ENCODE measurements around the gene CCNL2.

DNA sequence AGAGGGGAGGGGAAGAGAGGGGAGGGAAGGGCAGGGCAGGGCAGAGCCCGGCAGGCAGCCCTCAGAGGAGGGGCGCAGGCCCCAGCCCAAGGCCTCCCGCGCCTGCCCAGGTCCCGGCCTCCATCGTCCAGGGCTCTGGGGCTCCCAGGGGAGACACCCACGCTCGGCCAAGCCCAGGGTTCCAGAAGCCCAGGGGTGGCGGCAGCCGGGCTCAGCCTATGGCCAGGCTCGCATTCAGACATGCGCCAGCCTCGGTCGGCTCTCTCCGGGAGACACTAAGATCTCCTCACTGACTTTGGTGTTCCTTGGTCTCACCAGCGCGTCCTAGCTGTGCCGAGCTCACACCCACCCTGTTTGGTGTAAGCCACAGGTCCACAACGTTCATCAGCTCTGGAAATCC is 29.0 kb upstream of the CCNL2 start:
- TF ChIP-seq, protein P1, sequence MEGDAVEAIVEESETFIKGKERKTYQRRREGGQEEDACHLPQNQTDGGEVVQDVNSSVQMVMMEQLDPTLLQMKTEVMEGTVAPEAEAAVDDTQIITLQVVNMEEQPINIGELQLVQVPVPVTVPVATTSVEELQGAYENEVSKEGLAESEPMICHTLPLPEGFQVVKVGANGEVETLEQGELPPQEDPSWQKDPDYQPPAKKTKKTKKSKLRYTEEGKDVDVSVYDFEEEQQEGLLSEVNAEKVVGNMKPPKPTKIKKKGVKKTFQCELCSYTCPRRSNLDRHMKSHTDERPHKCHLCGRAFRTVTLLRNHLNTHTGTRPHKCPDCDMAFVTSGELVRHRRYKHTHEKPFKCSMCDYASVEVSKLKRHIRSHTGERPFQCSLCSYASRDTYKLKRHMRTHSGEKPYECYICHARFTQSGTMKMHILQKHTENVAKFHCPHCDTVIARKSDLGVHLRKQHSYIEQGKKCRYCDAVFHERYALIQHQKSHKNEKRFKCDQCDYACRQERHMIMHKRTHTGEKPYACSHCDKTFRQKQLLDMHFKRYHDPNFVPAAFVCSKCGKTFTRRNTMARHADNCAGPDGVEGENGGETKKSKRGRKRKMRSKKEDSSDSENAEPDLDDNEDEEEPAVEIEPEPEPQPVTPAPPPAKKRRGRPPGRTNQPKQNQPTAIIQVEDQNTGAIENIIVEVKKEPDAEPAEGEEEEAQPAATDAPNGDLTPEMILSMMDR (IDR thresholded peaks at IDR 0.05; ENCODE audit: poor library complexity) = no peak
- TF ChIP-seq EZH2phosphoT487 (IDR thresholded peaks at IDR 0.05; ENCODE audit: low read depth, severe bottlenecking, unreplicated experiment) = no peak

All from hepatocyte (in vitro differentiated cells).